Measurements from ENCODE around the gene ZNF330. TPM values are rescaled to one million over a fixed set of nuclear protein-coding genes. Genes with fewer than 3 reads are reported as not detected.
"Not testable (repeated sequence)": the region's sequence is repeated elsewhere in the genome, so short reads cannot be mapped to it uniquely, and the experiment has no call there.

Gene ZNF330
- polyA plus RNA-seq (2013, experiment 1 of 4): 34.9 TPM
- polyA plus RNA-seq (2013, experiment 2 of 4): 33.5 TPM
- polyA plus RNA-seq (2013, experiment 3 of 4): 23.7 TPM
- 29.9 TPM for polyA plus RNA-seq (2013, experiment 4 of 4)

- H3K4me1 ChIP-seq (ENCODE audit: control insufficient read depth, insufficient read depth, low read length): no peaks in the 10 kb centered on the region
- peak within 1 kb of the TSS; percentile 67 for H3K4me3 ChIP-seq (ENCODE audit: insufficient read depth, low read depth, low read length)
- H3K27ac ChIP-seq (ENCODE audit: insufficient read depth, low read depth, low read length, poor library complexity, severe bottlenecking): no peak within 1 kb of the TSS
- H3K27me3 ChIP-seq (ENCODE audit: control insufficient read depth, insufficient read depth, low read length, poor library complexity, severe bottlenecking): no peaks in the 10 kb centered on the region
- 1% methylated on average over 54 to 57 of the region's 57 CpGs for WGBS, 2 experiments
- H3K9me3 ChIP-seq (ENCODE audit: control insufficient read depth, low read length): no peaks in the 10 kb centered on the region
- H3K36me3 ChIP-seq (ENCODE audit: control insufficient read depth, insufficient read depth, low read length): no peaks in the 10 kb centered on the region
Observed at GRCh38 chr4:141220691-141221659, at the start of gene ZNF330. ZNF330 (plus strand) TSS chr4:141220895; CDS start chr4:141222372, 1,477 bp downstream.

DNA sequence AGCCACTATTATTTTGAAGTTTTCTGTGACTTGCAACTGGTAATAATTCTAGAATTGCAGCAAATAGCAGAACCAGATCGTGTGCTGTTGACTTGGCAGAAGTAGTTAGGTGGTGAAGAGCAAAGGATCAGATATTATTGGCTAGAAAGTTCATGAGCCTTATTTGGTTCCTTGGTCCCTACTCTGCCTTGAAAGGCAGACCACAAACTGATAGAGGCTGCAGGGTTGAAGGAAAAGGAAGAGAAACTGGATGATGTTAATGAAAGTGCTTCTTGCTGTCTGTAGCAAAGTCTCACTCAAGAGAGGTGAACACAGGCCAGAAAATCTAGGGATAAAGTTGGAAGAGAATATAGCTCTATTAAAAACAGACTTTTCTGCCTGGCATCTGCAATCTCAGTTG is 46.2 kb upstream of the ZNF330 start:
- no peaks in the 10 kb centered on the region for H3K4me1 ChIP-seq (ENCODE audit: control insufficient read depth, insufficient read depth, low read length)
- no peak overlapping the region for H3K4me3 ChIP-seq (ENCODE audit: insufficient read depth, low read depth, low read length)
- WGBS, 2 experiments: 84 to 86% methylated on average over 1 of the region's 1 CpG
- H3K27me3 ChIP-seq (ENCODE audit: control insufficient read depth, insufficient read depth, low read length, poor library complexity, severe bottlenecking): no peaks in the 10 kb centered on the region
- no peaks in the 10 kb centered on the region for H3K36me3 ChIP-seq (ENCODE audit: control insufficient read depth, insufficient read depth, low read length)
- H3K27ac ChIP-seq (ENCODE audit: insufficient read depth, low read depth, low read length, poor library complexity, severe bottlenecking): no peak overlapping the region
- no peaks in the 10 kb centered on the region for H3K9me3 ChIP-seq (ENCODE audit: control insufficient read depth, low read length)

GRCh38 chr4:141177171-141177570 is 43.5 kb upstream of the ZNF330 start:
- Histone ChIP-seq H3K36me3 (ENCODE audit: control insufficient read depth, insufficient read depth, low read length) (no peaks in the 10 kb centered on the region), H3K9me3 (ENCODE audit: control insufficient read depth, low read length) (no peaks in the 10 kb centered on the region), H3K4me1 (ENCODE audit: control insufficient read depth, insufficient read depth, low read length) (no peaks in the 10 kb centered on the region), H3K27ac (ENCODE audit: insufficient read depth, low read depth, low read length, poor library complexity, severe bottlenecking) (no peak overlapping the region), H3K4me3 (ENCODE audit: insufficient read depth, low read depth, low read length) (no peak overlapping the region), H3K27me3 (ENCODE audit: control insufficient read depth, insufficient read depth, low read length, poor library complexity, severe bottlenecking) (no peaks in the 10 kb centered on the region)
- WGBS, 2 experiments: no CpG with 5 or more reads among the region's 1 CpG

DNA sequence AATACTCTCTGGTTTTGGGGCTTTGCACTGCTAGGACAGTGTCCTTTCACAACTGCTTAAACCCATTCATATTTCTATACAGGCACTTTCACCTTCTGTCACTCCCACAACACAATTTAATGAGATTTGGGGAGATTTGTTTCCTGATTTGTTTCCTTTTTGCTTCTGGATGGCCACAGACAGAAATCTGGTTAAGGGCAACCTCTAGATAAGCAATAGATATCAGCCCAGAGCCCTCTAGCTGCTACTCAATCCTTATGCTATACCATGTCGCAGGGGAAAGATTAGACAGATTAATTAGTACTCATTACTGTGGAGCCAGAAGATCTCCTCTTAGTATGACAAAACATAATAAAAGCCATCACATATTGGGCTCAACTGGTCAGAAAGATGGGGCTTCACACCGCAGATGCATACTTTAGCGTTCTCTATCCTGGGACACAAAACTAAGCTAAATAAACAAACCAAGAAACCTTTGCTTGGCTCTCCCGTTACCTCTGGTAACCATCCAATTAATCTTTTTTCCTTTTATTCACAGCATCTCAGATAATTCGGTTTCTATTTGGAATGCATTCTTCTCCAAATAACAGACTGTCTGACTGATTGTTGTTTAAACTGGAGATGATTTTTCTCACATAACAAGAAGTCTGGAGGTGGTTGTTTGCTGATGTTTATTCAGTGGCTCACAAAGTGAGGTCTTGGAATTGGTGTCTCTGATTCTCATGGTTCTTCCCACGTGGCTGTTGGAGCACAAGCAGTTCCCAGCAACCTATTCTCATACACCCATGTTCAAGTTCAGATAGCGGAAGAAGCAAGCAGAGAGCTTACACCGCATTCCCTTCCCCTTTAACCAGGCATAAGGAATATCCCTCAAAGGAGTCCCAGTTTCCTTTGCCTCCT is 41.0 kb upstream of the ZNF330 start:
- WGBS, 2 experiments: 75 to 81% methylated on average over 8 of the region's 8 CpGs
- Histone ChIP-seq H3K36me3 (ENCODE audit: control insufficient read depth, insufficient read depth, low read length) (no peaks in the 10 kb centered on the region), H3K4me1 (ENCODE audit: control insufficient read depth, insufficient read depth, low read length) (no peaks in the 10 kb centered on the region), H3K9me3 (ENCODE audit: control insufficient read depth, low read length) (no peaks in the 10 kb centered on the region), H3K4me3 (ENCODE audit: insufficient read depth, low read depth, low read length) (no peak overlapping the region), H3K27me3 (ENCODE audit: control insufficient read depth, insufficient read depth, low read length, poor library complexity, severe bottlenecking) (no peaks in the 10 kb centered on the region), H3K27ac (ENCODE audit: insufficient read depth, low read depth, low read length, poor library complexity, severe bottlenecking) (no peak overlapping the region)

GRCh38 chr4:141180991-141181761 is 39.5 kb upstream of the ZNF330 start:
- WGBS, 2 experiments: 83 to 99% methylated on average over 1 to 2 of the region's 2 CpGs
- H3K27ac ChIP-seq (ENCODE audit: insufficient read depth, low read depth, low read length, poor library complexity, severe bottlenecking): no peak overlapping the region
- no peaks in the 10 kb centered on the region for H3K27me3 ChIP-seq (ENCODE audit: control insufficient read depth, insufficient read depth, low read length, poor library complexity, severe bottlenecking)
- no peak overlapping the region for H3K4me3 ChIP-seq (ENCODE audit: insufficient read depth, low read depth, low read length)
- H3K9me3 ChIP-seq (ENCODE audit: control insufficient read depth, low read length): no peaks in the 10 kb centered on the region
- H3K4me1 ChIP-seq (ENCODE audit: control insufficient read depth, insufficient read depth, low read length): no peaks in the 10 kb centered on the region
- no peaks in the 10 kb centered on the region for H3K36me3 ChIP-seq (ENCODE audit: control insufficient read depth, insufficient read depth, low read length)

- not testable (repeated sequence) for H3K4me1 ChIP-seq (ENCODE audit: control insufficient read depth, insufficient read depth, low read length)
Observed at GRCh38 chr4:141183491-141183890, 37.2 kb upstream of the ZNF330 start.

DNA sequence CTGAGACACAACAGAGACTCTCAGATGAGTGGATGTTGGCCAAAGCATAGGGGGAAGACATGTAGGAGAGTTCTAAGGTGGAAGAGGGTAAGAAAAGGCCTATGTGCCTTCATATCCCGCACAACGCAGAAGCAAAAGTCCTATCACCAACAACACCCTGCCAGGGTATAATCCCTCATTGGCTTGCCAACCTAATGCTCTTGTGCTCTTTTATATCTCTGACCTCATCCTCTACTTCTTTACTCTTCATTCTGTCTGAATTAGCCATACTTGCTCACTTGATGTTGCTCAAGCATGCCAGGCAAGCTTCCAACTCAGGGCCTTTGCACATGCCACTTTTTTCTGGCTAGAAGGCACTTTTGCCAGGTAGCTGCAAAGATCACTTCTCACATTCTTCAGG is 28.1 kb upstream of the ZNF330 start:
- H3K27me3 ChIP-seq (ENCODE audit: control insufficient read depth, insufficient read depth, low read length, poor library complexity, severe bottlenecking): no peaks in the 10 kb centered on the region
- H3K27ac ChIP-seq (ENCODE audit: insufficient read depth, low read depth, low read length, poor library complexity, severe bottlenecking): no peak overlapping the region
- H3K4me3 ChIP-seq (ENCODE audit: insufficient read depth, low read depth, low read length): no peak overlapping the region
- WGBS, 2 experiments: 90 to 97% methylated on average over 2 of the region's 2 CpGs
- no peaks in the 10 kb centered on the region for H3K36me3 ChIP-seq (ENCODE audit: control insufficient read depth, insufficient read depth, low read length)
- H3K9me3 ChIP-seq (ENCODE audit: control insufficient read depth, low read length): no peaks in the 10 kb centered on the region
- H3K4me1 ChIP-seq (ENCODE audit: control insufficient read depth, insufficient read depth, low read length): no peaks in the 10 kb centered on the region

More at GRCh38 chr4:141183491-141183890, 37.2 kb upstream of the ZNF330 start:
- H3K4me3 ChIP-seq (ENCODE audit: insufficient read depth, low read depth, low read length); H3K36me3 ChIP-seq (ENCODE audit: control insufficient read depth, insufficient read depth, low read length); H3K9me3 ChIP-seq (ENCODE audit: control insufficient read depth, low read length); H3K27me3 ChIP-seq (ENCODE audit: control insufficient read depth, insufficient read depth, low read length, poor library complexity, severe bottlenecking); H3K27ac ChIP-seq (ENCODE audit: insufficient read depth, low read depth, low read length, poor library complexity, severe bottlenecking): not testable (repeated sequence)
- WGBS, 2 experiments: 76 to 86% methylated on average over 1 to 2 of the region's 2 CpGs

DNA sequence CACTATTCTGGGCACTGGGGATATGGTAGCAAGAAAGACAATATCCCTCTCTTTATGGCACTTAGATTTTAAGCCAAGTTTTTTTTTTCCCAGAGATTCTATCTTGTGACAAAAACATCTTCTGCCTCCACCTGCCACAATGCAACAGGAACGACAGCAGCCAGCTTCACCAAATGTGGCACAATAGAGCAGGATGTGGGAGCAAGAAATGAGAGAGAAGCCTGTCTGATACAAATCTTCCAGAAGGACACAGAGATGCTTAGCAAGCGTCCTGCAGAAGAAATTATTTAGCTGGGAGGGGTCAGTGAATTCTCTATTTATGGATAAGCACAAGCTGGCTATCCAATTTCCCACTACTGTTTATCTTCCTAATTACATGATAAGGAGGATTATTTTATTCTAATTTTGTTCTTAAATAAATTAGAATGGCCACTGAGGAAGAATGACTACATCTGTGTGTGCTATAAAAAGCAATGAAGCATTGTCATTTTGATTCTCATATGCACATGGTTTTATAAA is 27.1 kb upstream of the ZNF330 start:
- Histone ChIP-seq H3K27ac (ENCODE audit: insufficient read depth, low read depth, low read length, poor library complexity, severe bottlenecking) (no peak overlapping the region), H3K27me3 (ENCODE audit: control insufficient read depth, insufficient read depth, low read length, poor library complexity, severe bottlenecking) (no peaks in the 10 kb centered on the region), H3K4me3 (ENCODE audit: insufficient read depth, low read depth, low read length) (no peak overlapping the region), H3K4me1 (ENCODE audit: control insufficient read depth, insufficient read depth, low read length) (no peaks in the 10 kb centered on the region), H3K36me3 (ENCODE audit: control insufficient read depth, insufficient read depth, low read length) (no peaks in the 10 kb centered on the region), H3K9me3 (ENCODE audit: control insufficient read depth, low read length) (no peaks in the 10 kb centered on the region)
- 68 to 85% methylated on average over 2 of the region's 2 CpGs for WGBS, 2 experiments

DNA sequence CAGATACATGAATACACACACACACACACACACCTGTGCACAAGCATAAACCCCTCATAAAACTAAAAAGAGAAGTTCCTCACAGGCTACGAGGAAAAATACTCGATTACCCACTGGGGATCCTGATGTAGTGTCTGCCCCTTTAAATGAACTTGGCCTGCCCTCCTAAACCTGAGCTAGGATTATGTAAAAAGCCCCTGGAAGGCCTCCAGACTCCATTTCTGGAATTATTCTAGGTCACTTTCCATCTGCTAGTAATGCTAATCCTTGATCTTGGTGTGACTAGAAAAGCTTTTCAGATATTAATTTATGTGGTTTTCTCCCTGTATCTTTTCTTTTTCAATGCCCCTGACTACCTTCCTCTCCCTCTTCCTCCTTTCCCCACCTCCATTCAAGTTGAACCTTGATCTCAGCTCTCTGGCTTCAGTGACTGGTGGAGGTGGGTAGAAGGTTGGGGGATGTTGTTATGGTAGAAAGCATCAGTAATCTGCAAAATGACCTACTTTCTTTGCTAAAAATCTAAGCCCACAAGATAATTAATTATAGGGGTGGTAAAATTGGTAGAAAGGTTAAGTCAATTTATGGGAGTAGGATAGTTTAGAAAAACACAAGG is 25.5 kb upstream of the ZNF330 start:
- Histone ChIP-seq H3K36me3 (ENCODE audit: control insufficient read depth, insufficient read depth, low read length) (no peaks in the 10 kb centered on the region), H3K27me3 (ENCODE audit: control insufficient read depth, insufficient read depth, low read length, poor library complexity, severe bottlenecking) (no peaks in the 10 kb centered on the region), H3K4me3 (ENCODE audit: insufficient read depth, low read depth, low read length) (no peak overlapping the region), H3K4me1 (ENCODE audit: control insufficient read depth, insufficient read depth, low read length) (no peaks in the 10 kb centered on the region), H3K9me3 (ENCODE audit: control insufficient read depth, low read length) (no peaks in the 10 kb centered on the region), H3K27ac (ENCODE audit: insufficient read depth, low read depth, low read length, poor library complexity, severe bottlenecking) (no peak overlapping the region)
- WGBS, 2 experiments: 63 to 68% methylated on average over 2 of the region's 2 CpGs

Measured in ectodermal cell (in vitro differentiated cells).